ENCODE measurements around the gene AGBL4.

Gene AGBL4

DNA sequence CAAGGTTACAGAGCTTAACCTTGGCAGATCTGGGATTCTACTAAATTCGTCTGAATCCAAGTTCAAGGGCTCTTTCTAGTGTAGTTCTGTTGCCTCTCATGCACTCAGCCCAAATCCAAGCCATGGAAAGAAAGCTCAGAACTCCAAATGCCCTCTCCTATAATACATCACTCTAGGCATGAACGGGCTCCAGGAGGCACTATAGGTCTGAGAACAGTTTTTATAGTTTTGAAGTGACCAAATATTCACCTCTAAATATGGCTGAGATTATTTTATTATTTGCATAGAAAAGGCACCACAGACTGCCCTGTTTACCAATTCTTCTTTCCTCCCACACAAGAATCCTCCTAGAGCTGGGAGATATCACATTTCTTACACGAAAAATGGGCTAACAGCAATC lies 919.2 kb downstream of the AGBL4 start:
- no peak for DNase-seq (ENCODE audit: extremely low read depth, low read depth)
- TF ChIP-seq, protein P1, sequence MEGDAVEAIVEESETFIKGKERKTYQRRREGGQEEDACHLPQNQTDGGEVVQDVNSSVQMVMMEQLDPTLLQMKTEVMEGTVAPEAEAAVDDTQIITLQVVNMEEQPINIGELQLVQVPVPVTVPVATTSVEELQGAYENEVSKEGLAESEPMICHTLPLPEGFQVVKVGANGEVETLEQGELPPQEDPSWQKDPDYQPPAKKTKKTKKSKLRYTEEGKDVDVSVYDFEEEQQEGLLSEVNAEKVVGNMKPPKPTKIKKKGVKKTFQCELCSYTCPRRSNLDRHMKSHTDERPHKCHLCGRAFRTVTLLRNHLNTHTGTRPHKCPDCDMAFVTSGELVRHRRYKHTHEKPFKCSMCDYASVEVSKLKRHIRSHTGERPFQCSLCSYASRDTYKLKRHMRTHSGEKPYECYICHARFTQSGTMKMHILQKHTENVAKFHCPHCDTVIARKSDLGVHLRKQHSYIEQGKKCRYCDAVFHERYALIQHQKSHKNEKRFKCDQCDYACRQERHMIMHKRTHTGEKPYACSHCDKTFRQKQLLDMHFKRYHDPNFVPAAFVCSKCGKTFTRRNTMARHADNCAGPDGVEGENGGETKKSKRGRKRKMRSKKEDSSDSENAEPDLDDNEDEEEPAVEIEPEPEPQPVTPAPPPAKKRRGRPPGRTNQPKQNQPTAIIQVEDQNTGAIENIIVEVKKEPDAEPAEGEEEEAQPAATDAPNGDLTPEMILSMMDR (IDR thresholded peaks at IDR 0.05; ENCODE audit: low read depth, low read length): no peak

DNA sequence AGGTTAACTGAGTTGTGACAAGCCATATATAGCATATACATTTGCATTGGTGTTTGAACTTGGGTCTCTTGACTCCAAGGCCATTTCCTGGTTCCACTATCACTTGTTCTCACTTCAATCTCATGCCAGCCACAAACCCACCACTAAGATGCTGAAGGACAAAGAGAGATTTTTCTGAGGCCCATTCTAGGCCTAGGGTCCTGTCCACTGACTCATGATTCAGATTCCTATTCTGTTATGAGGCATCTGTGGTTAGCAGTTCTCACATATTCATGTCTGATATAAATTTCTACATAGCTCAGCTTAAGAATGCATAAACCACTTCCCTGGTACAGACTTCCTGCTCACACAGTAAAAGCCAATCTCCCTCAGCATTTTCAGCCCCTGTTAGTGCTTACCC lies 921.0 kb downstream of the AGBL4 start:
- TF ChIP-seq, protein P1 (IDR thresholded peaks at IDR 0.05; ENCODE audit: low read depth, low read length): no peak
- DNase-seq (ENCODE audit: extremely low read depth, low read depth): peak; percentile 18

DNA sequence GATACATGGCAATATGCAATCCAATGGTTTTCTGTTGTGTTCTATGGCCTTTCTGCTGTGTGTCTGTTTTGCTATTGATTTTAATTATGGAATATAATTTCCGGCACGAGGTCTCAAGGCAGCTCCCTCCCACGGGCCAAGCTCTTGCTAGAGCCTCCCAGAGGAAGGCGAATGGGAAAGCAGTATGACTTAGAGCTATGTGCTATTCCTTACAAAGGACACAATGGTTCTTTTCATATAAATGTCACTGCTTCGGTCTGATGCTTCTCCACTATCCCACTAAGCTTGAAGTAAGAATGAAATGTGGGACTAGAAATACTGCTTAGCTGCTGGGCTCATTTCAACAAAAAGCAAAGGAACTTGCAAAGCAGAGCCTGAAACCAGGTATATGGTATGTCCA lies 924.9 kb downstream of the AGBL4 start:
- no peak for DNase-seq (ENCODE audit: extremely low read depth, low read depth)
- TF ChIP-seq, protein P1 (IDR thresholded peaks at IDR 0.05; ENCODE audit: low read depth, low read length): no peak

DNA sequence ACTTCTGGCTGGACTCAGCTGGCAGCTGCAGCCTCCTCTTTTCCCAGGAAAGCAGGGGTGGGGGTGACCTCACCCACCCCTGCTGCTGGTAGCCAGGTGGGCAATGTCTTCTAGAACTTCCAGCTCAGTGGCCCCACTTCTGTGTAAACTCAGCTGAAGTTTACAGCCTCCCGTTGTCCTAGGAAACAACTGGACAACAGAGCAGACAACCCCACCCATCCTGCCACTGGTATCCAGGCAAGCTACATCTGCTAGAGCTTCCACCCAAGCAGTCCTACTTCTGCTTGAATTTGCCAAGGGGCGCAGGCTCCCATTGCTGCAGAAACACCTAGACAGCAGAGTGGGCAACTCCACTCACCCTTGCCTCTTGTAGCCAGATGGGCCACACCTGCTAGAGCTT lies 937.4 kb downstream of the AGBL4 start:
- no peak for DNase-seq (ENCODE audit: extremely low read depth, low read depth)

DNA sequence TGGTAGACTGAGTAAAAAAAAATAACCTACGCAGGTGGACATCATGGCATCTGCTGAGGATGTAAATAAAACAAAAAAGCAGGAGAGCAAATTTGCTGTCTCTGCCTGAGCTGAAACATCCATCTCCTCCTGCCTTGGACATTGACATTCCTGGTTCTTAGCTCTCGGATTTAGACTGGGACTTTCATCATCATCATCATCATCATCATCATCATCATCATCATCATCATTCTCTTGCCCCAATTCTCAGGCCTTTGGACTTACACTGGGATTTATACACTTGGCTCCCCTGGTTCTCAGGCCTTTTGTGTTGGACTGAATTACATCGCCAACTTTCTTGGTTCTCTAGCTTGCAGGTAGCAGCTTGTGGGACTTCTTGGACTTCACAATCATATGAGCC lies 938.7 kb downstream of the AGBL4 start:
- DNase-seq (ENCODE audit: extremely low read depth, low read depth): no peak
- TF ChIP-seq, protein P1 (IDR thresholded peaks at IDR 0.05; ENCODE audit: low read depth, low read length): no peak

More for the DNA sequence above, 937.4 kb downstream of the AGBL4 start:
- TF ChIP-seq, protein P1 (IDR thresholded peaks at IDR 0.05; ENCODE audit: low read depth, low read length): no peak

DNA sequence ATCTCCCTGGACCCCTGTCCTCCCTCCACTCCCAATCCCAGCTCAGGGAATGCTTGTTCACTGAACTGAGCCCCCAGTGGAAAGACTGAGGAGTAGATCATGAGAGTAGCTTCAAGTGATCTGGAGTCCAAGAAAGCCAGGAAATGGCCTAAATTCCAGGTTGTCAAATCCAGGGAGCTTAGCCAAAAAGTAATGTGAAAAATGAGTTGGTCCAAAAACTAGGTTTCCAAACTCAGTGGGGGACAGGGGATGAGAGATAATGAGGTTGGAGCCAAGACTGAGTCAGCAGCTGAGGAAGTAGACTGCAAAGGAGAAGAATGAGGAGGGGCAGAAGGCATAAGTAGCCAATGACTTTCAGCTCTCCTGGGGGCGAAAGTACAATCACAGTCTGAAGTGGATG lies 963.0 kb downstream of the AGBL4 start:
- TF ChIP-seq, protein P1 (IDR thresholded peaks at IDR 0.05; ENCODE audit: low read depth, low read length): no peak
- no peak for DNase-seq (ENCODE audit: extremely low read depth, low read depth)

DNA sequence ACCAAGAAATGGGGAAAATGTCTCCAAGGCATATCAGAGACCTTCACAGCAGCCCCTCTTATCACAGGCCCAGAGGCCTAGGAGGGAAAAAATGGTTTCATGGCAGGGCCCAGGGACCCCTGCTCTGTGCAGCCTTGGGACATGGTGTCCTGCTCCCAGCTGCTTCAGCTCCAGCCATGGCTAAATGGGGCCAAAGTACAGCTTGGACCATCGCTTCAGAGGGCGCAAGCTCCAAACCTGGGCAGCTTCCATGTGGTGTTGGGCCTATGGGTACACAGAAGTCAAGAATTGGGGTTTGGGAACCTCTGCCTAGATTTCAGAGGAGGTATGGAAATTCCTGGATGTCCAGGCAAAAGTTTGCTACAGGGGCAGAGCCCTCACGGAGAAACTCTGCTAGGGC lies 964.7 kb downstream of the AGBL4 start:
- DNase-seq (ENCODE audit: extremely low read depth, low read depth): no peak
- TF ChIP-seq, protein P1 (IDR thresholded peaks at IDR 0.05; ENCODE audit: low read depth, low read length): no peak

Data from AG09319 (cell line).